ENCODE measurements around the gene SH2D4B. TPM values are rescaled to one million over a fixed set of nuclear protein-coding genes. Genes with fewer than 3 reads are reported as not detected.

SH2D4B gene
- total RNA-seq, 4 donors from 2014 or later, result 0.26 to 0.42 TPM; not detected in 2

GRCh38 chr10:80602881-80603280 is 65.2 kb downstream of the SH2D4B start:
- no peak overlapping the region for H3K27ac ChIP-seq (replicated peaks in 1 of 4)
- H3K4me1 ChIP-seq, result no peaks in the 10 kb centered on the region
- intact Hi-C loops (cut with DNase I), result no loop called here
- no peaks in the 10 kb centered on the region for H3K36me3 ChIP-seq
- no peaks in the 10 kb centered on the region for H3K27me3 ChIP-seq
- H3K4me3 ChIP-seq, result no peak overlapping the region
- DNase-seq (ENCODE audit: extremely low spot score), result no peak
- H3K9me3 ChIP-seq, result no peaks in the 10 kb centered on the region
- TF ChIP-seq, protein P1, sequence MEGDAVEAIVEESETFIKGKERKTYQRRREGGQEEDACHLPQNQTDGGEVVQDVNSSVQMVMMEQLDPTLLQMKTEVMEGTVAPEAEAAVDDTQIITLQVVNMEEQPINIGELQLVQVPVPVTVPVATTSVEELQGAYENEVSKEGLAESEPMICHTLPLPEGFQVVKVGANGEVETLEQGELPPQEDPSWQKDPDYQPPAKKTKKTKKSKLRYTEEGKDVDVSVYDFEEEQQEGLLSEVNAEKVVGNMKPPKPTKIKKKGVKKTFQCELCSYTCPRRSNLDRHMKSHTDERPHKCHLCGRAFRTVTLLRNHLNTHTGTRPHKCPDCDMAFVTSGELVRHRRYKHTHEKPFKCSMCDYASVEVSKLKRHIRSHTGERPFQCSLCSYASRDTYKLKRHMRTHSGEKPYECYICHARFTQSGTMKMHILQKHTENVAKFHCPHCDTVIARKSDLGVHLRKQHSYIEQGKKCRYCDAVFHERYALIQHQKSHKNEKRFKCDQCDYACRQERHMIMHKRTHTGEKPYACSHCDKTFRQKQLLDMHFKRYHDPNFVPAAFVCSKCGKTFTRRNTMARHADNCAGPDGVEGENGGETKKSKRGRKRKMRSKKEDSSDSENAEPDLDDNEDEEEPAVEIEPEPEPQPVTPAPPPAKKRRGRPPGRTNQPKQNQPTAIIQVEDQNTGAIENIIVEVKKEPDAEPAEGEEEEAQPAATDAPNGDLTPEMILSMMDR (IDR thresholded peaks at IDR 0.05), result no peak
- TF ChIP-seq POLR2A (IDR thresholded peaks at IDR 0.05; ENCODE audit: low read depth) (no peak), POLR2AphosphoS5 (IDR thresholded peaks at IDR 0.05) (no peak), EP300 (IDR thresholded peaks at IDR 0.05) (no peak)
- WGBS, result 100% methylated on average over 4 of the region's 4 CpGs

- Histone ChIP-seq H3K27me3 (no peaks in the 10 kb centered on the region), H3K36me3 (no peaks in the 10 kb centered on the region), H3K4me1 (no peaks in the 10 kb centered on the region), H3K27ac (replicated peaks in 1 of 4) (no peak overlapping the region), H3K9me3 (no peaks in the 10 kb centered on the region), H3K4me3 (no peak overlapping the region)
- intact Hi-C loops (cut with DNase I), result no loop called here
- 86% methylated on average over 11 of the region's 27 CpGs for WGBS
- no peak for DNase-seq (ENCODE audit: extremely low spot score)
- no peak for TF ChIP-seq POLR2AphosphoS5 (IDR thresholded peaks at IDR 0.05)
- TF ChIP-seq EP300 (IDR thresholded peaks at IDR 0.05), result no peak
- TF ChIP-seq POLR2A (IDR thresholded peaks at IDR 0.05; ENCODE audit: low read depth), result no peak
- TF ChIP-seq, protein P1 (IDR thresholded peaks at IDR 0.05), result no peak
Measured at GRCh38 chr10:80603516-80603915, 65.8 kb downstream of the SH2D4B start.

GRCh38 chr10:80608706-80609105 is 71.0 kb downstream of the SH2D4B start:
- TF ChIP-seq POLR2AphosphoS5 (IDR thresholded peaks at IDR 0.05) (no peak), POLR2A (IDR thresholded peaks at IDR 0.05; ENCODE audit: low read depth) (no peak), EP300 (IDR thresholded peaks at IDR 0.05) (no peak)
- TF ChIP-seq, protein P1 (IDR thresholded peaks at IDR 0.05), result no peak
- peaks cover 0 to 6% (median 0%) of the 10 kb centered on the region in 4 donors for H3K4me1 ChIP-seq
- 53% methylated on average over 11 of the region's 11 CpGs for WGBS
- H3K27me3 ChIP-seq, result peaks cover 0 to 12% (median 0%) of the 10 kb centered on the region in 4 donors
- no peak for DNase-seq (ENCODE audit: extremely low spot score)
- no peaks in the 10 kb centered on the region for H3K9me3 ChIP-seq
- intact Hi-C loops (cut with DNase I), result no loop called here
- H3K4me3 ChIP-seq, result no peak overlapping the region
- no peaks in the 10 kb centered on the region for H3K36me3 ChIP-seq
- H3K27ac ChIP-seq (replicated peaks in 1 of 4), result no peak overlapping the region

- H3K4me3 ChIP-seq, result no peak overlapping the region
- WGBS, result 92% methylated on average over 9 of the region's 11 CpGs
Measured at GRCh38 chr10:80609331-80609730, 71.6 kb downstream of the SH2D4B start.

More at GRCh38 chr10:80609331-80609730, 71.6 kb downstream of the SH2D4B start:
- Histone ChIP-seq H3K36me3 (no peaks in the 10 kb centered on the region), H3K9me3 (no peaks in the 10 kb centered on the region), H3K4me1 (peaks cover 0 to 6% (median 0%) of the 10 kb centered on the region in 4 donors), H3K27me3 (peaks cover 0 to 12% (median 0%) of the 10 kb centered on the region in 4 donors), H3K27ac (replicated peaks in 1 of 4) (no peak overlapping the region)
- intact Hi-C loops (cut with DNase I), result no loop called here
- TF ChIP-seq POLR2AphosphoS5 (IDR thresholded peaks at IDR 0.05) (no peak), EP300 (IDR thresholded peaks at IDR 0.05) (no peak), POLR2A (IDR thresholded peaks at IDR 0.05; ENCODE audit: low read depth) (no peak)
- TF ChIP-seq, protein P1 (IDR thresholded peaks at IDR 0.05), result no peak
- DNase-seq (ENCODE audit: extremely low spot score), result no peak
